GM12891 (cell line): ENCODE results near the gene RARA.

Experiments used
- DNase-seq: peaks from one replicate; pipeline ENCODE4 v3.0.0; 2011; ENCODE audit warnings: low spot score; ENCODE audit not compliant: insufficient read length
- FAIRE-seq: peaks from 2 replicates; lab custom pipeline; 2011; peaks lifted over from hg19 to GRCh38; lab: Jason Lieb, UNC
- PAX5 ChIP-seq: IDR thresholded peaks from 2 replicates; pipeline ENCODE4 v1.6.1; 2011; ENCODE audit warnings: low read length, moderate library complexity, mild to moderate bottlenecking; ENCODE audit not compliant: insufficient read depth, severe bottlenecking
- POLR2A ChIP-seq: IDR thresholded peaks from 2 replicates; pipeline ENCODE4 v1.6.1; 2011; ENCODE audit warnings: low read depth, low read length, control low read depth
- POLR2AphosphoS5 ChIP-seq: IDR thresholded peaks from 2 replicates; pipeline ENCODE4 v1.6.1; 2011; ENCODE audit warnings: low read depth, low read length, control low read depth
- POU2F2 ChIP-seq: IDR thresholded peaks from 2 replicates; pipeline ENCODE4 v1.6.1; 2011; ENCODE audit warnings: low read depth, mild to moderate bottlenecking, control low read depth, low read length, moderate library complexity
- SPI1 ChIP-seq: IDR thresholded peaks from 2 replicates; pipeline ENCODE4 v1.6.1; 2011; ENCODE audit warnings: low read depth, low read length, control low read depth
- TAF1 ChIP-seq: IDR thresholded peaks from 2 replicates; pipeline ENCODE4 v1.6.1; 2011; ENCODE audit warnings: low read depth, low read length, control low read depth

The RARA gene

GRCh38 chr17:40349895-40350688, 41.1 kb downstream of the RARA start:
- DNase-seq (no peak), FAIRE-seq (no peak)

GRCh38 chr17:40350689-40351358, 41.8 kb downstream of the RARA start:
- no peak for TF ChIP-seq PAX5
- no peak for DNase-seq
- no peak for FAIRE-seq

More at GRCh38 chr17:40349895-40350688, 41.1 kb downstream of the RARA start:
- TF ChIP-seq TAF1 (no peak), SPI1 (no peak), POLR2A (no peak), PAX5 (no peak), POU2F2 (no peak), POLR2AphosphoS5 (no peak)

- DNase-seq: no peak
- FAIRE-seq: no peak
- no peak for TF ChIP-seq PAX5
Measured at GRCh38 chr17:40351359-40352236, 42.6 kb downstream of the RARA start.

- DNase-seq (no peak), FAIRE-seq (no peak)
- TF ChIP-seq POU2F2 (no peak), TAF1 (no peak), POLR2A (no peak), SPI1 (no peak), POLR2AphosphoS5 (no peak), PAX5 (no peak)
Measured at GRCh38 chr17:40352237-40352778, 43.3 kb downstream of the RARA start.

GRCh38 chr17:40352779-40353394, 43.9 kb downstream of the RARA start:
- FAIRE-seq (peak; percentile 78), DNase-seq (no peak)
- TF ChIP-seq SPI1 (peak; percentile 59), POLR2A (0 out of 2 replicates have a peak, but pooled peaks have one; percentile 33), TAF1 (no peak)

- TF ChIP-seq POU2F2: no peak
- TF ChIP-seq POLR2A: no peak
- TF ChIP-seq TAF1: no peak
- no peak for TF ChIP-seq SPI1
- TF ChIP-seq POLR2AphosphoS5: no peak
- no peak for TF ChIP-seq PAX5
- FAIRE-seq (peak; percentile 28), DNase-seq (no peak)
Measured at GRCh38 chr17:40354221-40355122, 45.5 kb downstream of the RARA start.

- TF ChIP-seq SPI1: no peak
- no peak for TF ChIP-seq POLR2A
- TF ChIP-seq POU2F2: no peak
- TF ChIP-seq POLR2AphosphoS5: no peak
- no peak for TF ChIP-seq PAX5
- peak; percentile 89 for FAIRE-seq
- peak; percentile 91 for DNase-seq
Measured at GRCh38 chr17:40355123-40355803, 46.3 kb downstream of the RARA start.
